NOMO-1 (cell line): ENCODE results near the gene APOA4.
A peak's percentile ranks its signal among the peaks of the same experiment; 100 is the strongest.
"Not testable (repeated sequence)": the region's sequence is repeated elsewhere in the genome, so short reads cannot be mapped to it uniquely, and the experiment has no call there.

ENCODE experiments used
- DNase-seq, 2 experiments: peaks; one replicate each; lab custom pipeline; 2025; ENCODE audit not compliant: unreplicated experiment in 2 of 2; lab: John Stamatoyannopoulos, UW

Gene APOA4

DNA sequence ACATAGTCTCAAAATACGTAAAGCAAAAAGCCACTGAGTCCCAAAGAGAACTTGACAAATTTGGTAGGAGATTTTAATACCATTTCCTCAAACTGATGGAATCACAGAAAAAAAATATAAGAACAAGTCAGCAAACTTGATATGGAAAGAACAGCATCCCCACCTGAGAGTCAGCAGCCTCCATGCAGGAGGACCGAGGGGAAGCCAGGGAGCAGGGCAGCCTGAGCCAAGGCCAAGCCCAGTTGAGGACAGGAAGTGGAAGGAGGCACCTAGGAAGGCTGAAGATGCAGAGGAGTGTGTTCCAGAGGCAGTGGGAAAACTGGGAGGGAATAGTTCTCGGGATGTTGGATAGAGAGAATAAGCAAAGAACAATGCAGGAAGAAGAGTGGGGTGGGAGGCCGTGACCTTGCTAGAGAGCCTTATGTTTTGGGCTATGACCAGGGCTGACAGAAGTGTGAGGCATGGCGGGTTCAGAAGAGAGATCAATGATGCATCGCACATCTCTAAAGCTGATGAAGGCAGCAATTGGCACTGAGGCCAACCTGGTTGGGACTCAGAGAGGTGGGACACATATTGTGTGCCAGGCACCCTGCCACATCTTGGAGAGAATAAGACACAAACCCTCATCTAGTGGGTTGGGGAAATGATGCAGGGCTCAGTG lies 15.4 kb downstream of the APOA4 start:
- no peak for DNase-seq

DNA sequence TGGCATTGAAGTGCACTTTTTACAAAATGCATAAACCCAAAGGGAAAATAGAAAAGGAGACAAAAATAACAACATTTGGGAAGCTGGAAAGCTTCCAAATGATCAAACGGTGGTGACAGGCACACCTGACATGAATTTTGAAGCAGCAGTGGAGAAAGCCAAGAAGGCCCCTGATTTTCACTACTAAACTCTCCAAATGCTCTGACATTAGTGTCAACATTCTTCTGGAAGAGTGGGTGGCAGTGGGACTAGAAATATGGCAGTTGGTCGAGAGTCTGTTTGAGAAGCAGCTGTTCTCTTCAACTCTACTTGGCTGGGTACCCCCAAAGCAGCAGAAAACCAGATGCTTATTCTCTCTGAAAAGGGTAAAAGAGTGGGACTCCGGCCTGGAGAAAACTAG lies 19.1 kb downstream of the APOA4 start:
- no peak for DNase-seq

DNA sequence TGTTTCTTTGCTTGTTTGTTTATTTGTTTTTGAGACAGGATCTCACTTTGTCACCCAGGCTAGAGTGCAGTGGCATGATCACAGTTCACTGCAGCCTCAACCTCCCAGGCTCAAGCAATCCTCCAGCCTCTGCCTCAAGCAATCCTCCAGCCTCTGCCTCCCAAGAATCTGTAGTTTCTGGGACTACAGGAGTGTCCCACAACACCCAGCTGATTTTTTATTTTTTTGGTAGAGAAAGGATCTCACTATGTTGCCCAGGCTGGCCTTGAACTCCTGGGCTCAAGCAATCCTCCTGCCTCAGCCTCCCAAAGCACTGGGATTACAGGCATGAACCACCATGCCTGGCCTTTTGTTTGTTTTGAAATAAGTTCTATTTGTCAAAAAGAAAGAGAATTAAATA lies 21.4 kb downstream of the APOA4 start:
- DNase-seq: not testable (repeated sequence)

DNA sequence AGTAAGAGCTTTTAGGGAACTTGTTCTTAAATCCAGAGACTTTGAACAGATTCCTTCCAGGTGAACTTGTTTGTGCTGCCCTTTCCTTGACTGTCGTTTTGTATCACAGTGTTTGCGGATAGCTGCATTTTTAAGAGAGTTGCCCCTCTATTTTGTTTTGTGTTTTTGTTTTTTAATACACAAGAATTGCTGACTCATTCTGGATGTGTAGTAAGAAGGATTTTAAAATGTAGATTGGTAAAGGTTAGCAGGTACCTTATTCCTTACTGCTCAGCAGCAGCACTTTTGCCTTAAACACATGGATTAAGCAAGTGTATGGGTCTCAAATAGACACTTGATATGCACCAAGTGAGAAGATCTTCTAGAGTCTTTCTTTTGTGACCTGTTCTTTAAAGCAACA lies 22.5 kb downstream of the APOA4 start:
- no peak for DNase-seq

DNA sequence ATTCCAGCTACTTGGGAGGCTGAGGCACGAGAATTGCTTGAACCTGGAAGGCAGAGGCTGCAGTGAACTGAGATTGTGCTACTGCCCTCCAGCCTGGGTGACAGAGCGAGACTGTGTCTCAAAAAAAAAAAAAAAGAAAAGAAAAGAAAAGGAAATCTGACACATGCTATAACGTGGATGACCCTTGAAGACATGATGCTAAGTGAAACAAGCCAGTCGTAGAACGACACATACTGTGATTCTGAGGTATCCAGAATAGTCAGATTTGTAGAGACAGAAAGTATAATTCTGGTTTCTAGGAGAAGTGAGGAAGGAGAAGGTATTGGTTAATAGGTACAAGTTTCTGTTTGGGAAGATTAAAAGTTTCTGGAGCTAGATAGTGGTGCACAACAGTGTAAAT lies 24.7 kb downstream of the APOA4 start:
- no peak for DNase-seq

DNA sequence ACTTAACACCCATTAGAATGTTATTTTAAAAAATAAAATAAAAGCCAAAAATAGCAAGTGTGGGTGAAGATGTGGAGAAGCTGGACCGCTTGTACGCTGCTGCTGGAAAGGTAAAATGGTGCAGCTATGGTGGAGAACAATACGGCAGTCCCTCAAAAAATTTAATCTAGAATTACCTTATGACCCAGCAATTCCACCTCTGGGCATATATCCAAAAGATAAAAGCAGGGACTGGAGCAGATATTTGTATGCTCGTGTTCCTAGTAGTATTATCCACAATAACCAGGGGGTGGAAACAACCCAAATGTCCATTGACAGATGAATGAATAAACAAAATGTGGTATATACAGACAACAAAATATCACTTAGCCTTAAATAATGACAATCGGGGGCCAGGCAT lies 25.3 kb downstream of the APOA4 start:
- DNase-seq: no peak

DNA sequence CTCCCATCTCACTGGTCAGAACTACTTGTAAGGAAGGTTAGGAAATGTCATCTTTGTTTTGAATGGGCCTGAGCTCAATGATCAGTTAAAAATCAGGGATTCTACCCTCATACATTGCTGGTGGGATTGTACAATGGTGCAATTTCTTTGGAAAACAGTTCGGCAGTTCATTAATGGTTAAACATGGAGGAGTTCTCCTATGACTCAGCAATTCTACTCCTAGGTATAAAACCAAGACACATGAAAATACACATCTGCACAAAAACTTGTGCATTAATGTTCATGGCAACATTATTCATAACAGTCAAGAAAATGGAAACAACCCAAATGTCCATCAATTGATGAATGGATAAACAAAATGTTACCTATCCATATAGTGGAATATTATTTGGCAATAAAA lies 26.6 kb downstream of the APOA4 start:
- no peak for DNase-seq

DNA sequence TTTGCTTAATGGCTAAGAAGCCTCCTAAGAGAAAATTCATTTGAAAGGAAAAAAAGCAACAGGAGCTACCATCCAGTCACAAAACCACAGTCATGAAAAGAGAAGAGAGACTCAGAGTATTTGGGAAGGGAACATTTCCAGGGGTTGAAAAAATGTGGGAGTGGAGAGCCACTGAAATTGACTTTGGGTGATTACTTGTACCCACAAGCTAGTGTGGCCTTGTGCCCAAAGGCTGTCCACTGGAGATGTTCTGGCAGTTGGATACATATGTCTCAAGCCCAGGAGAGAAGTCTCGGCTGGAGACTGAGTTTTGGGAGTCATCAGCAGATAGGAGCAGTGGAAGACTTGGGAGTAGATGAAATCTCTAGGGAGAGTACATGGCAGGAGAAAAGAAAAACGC lies 28.3 kb downstream of the APOA4 start:
- DNase-seq: no peak

DNA sequence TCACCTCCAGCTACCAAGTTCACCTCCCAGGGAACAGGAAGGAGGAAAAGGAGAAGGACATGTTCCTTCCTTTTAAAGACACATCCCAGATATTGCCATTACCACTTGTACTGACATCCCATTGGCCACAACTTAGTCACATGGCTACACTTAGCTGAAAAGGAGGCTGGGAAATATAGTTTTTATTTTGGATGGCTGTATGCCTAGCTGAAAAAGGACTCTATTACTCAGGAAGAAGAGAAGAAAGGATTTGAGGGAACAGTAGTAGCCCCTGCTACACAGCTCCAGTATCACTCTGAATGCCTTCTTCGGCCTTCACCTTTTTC lies 29.4 kb downstream of the APOA4 start:
- DNase-seq: no peak

DNA sequence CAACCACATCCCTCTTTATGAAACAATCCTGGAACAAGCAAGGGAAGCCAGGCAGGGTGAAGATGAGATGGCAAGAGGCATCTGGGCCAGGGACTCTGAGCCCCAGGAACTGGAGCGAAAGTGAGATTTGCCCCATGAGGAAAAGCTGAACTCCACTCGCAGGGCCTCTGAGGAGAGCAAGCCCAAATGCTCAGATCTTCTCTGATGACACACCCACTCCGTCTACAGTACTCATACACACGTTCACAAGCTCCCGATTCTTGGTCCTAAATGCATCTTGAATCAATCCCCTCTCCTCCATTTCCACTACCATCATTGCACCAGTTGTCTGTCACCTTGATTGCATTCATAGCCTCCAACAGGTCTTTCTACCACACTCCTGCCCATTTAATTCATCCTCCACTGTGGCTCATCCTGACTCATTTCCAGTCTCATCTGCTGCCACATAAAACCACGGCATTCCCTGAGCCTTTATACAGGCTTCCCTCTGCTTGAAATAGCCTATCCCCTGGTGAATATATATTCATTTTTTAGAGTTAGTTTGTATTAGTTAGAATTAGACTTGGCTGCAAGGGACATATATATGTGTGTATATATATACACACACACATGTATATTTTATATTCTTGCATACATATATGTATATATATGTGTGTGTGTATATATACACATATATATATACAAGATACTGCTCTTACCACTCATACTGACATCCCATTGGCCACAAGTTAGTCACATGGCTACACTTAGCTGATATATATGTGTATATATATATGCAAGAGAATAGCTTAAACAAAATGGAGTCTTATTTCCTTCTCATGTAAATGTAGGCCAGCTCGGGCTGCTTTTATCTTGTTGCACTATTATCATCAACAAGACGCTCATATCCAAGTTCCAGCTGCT lies 30.0 kb downstream of the APOA4 start:
- no peak for DNase-seq

DNA sequence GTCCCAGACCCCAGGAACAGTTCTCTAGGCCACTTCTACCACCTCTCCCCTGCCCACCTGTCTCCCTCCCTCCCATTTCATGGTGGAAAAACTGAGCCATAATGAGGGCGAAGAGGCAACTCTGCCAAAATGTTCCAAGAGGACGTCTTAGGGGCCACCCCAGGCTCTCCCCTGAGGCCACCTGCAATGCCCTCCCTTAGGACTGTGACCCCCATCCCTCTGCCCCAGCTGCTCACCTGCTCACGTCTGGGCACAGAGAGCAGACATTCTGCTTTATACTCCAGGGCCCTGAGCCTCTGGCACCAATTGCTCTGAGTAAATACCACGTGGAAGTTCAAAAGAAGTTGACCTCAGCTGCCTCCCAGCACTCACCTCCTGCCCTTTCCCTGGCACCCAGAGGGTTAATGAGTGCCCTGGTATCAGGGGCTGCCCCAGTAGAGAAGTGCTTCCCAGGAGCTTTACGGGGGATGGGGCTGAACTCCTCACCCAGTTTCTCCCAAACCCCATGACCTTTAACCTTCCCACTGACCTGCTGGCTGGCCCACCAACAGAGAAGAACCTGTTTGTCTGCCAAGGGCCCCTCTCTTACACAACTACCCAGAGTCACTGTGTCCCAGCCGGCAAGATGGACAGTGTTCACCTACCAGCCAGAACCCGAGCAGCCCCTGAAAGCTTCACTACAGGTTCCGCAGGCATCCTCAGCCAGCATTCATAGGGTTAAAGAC lies 30.8 kb downstream of the APOA4 start:
- DNase-seq: no peak

DNA sequence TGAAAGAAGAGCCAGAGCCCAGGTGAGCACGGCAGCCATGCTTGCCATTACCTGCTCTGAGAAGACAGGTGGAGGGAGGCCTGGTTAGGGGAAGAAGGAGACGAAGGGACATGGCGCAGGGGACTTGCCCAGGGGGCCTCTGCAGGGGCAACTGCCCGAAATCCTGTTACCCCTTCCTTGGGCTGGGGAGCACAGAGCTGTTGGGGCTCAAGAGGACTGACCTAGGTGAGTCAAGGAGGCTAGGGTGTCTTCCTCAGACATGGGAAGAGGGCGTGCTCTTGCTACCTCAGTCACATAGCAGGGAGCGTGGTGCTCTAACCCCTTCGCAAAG lies 31.3 kb downstream of the APOA4 start, which contains the start of gene APOA5:
Gene APOA5, minus strand, starts transcription at position 67 of the 331 bp plus-strand sequence. Its CDS starts 19 bp downstream, at position 48.
- DNase-seq: no peak

DNA sequence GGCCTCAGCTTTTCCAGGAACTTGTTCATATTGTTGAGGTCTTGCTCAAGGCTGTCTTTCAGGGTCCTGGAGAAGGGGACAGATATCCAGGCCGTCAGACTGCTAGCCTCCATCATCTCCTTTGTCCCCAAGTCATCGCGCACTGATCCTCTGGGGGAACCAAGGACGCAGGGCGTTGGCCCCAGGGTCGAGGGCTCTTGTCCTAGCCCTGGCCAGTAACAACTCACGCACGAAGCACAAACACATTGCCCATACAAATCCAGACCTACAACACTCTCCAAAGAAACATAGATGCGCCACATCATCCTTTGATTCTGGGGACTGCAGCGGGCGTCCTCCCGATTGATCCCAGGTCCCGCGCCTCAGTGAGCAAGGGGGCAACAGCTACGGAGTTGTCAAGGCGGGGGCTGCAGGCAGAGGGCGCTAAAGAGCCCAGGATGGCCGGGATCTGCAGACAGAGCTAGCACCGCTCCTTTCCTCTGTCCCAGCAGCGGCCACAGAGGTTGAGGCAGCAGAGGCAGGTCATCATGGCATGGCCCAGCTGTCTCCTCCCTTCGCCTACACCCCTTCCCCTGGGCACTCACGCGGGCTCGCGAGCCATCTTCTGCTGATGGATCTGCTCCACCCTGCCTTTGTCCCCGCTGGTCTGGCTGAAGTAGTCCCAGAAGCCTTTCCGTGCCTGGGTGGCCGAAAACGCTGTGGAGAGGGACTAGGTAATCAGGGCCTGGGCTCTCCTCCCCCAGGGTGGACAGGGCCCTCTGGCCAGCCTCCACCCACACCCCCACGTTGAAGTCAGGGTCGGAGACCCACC lies 31.9 kb downstream of the APOA4 start:
- peak; percentile 51 to 53 for DNase-seq

DNA sequence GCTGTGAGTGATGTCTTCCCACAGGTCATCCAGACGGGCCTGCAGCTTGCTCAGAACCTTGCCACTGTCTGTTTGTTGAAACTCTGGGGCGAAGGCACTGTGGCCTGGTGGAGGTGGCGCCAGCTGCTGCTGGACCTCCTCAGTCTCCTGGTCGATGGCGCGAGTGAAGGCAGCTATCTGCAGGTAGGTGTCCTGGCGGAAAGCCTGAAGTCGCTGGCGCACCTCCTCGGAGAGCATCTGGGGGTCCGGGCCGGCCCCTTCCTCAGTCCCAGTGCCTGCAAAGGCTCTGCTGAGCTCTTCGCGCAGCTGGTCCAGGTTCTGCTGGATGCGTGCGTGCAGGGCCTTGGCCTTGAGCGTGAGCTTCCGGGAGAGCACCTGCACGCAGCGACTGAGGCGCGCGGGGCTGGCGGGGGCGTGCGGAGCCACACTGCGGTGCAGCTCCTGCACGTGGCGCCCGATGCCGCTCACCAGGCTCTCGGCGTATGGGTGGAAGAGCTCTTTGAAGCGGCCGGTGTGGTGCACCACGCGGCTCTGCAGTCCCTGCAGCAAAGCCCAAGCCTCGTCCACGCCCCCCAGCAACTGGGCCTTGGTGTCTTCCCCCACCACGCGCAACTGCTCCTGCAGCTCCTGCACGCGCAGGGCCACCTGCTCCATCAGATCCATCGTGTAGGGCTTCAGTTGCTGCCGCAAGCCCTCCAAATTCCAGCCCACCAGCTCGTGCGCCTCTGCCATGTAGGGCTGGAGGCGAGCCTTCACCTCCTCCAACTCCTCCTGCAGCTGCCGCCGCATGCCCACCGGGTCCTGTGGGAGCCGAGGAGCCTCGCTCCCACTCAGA lies 32.7 kb downstream of the APOA4 start:
- DNase-seq: no peak

DNA sequence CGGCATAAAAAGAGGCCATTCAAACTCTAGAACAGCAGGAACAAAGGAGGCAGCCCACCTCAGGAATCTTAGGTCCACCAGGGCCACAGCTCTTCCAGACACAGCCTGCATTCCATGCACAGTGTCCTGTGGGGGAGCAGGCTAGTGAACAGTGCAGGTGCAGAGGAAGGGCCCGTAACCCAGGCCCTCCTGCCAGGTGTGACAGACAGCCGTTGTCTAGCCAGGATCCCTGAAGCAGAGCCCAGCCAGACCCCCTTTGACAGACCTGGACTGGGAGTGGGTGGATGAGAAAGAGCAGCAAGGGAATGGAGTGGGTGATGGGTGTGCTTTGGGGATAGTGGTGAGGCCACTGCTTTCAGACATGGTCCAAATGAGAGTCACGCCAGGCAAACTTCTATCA lies 34.1 kb downstream of the APOA4 start:
- no peak for DNase-seq

DNA sequence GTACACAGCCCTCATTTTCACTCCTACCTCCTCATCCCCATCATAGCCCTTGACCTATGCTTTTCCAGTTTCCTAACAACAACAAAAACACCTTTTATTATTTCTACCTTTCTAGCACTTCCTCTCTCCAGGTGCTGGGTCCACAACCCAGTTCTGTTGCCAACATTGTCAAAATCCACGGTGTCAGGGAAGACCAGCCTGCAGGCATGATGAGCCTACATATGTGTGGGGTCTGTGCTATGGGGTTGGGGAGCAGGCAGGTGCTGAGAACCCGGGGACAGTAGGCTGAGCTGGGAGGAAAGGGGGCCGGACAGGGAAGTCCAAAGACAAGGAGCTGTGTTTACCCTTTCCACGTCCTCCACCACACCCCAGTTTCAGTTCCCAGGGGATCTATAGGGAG lies 34.6 kb downstream of the APOA4 start:
- no peak for DNase-seq

DNA sequence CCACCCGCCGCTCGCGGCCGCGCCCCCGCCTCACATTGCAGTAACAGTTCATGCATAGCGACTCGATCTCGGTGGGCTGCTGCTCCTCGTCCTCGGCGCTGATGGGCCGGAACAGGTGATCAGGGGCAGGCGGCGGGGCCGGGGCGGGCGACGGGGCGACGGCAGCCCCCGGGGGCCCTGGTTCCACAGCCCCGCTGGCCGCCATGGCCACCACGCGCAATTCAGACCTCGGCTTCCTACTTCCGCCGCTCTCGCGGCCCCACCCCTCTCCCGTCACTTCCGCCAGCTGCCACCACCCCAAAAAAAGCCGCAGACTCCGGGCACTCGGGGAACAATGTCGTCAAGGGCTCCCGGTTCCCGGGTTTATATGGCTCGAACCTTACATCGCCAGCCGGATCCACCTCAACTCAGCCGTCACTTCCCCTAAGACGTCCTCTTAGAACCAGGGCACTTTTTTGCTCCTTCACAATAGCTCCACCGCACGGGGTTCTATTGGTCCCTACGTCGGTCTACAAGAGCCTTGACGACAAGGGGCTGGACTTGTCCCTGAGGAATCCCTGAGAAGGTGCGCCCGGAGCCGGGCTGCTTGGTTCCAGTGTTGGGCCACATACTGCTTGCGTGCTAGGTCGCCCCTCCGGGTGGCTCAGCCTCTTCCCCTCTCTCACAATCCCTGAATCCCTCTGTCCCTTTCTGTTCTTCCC lies 35.2 kb downstream of the APOA4 start, which contains the start of gene ZPR1:
Gene ZPR1, minus strand, starts transcription at position 238 of the 701 bp plus-strand sequence. Its CDS starts 33 bp downstream, at position 205.
- DNase-seq: peak; percentile 75 to 84

DNA sequence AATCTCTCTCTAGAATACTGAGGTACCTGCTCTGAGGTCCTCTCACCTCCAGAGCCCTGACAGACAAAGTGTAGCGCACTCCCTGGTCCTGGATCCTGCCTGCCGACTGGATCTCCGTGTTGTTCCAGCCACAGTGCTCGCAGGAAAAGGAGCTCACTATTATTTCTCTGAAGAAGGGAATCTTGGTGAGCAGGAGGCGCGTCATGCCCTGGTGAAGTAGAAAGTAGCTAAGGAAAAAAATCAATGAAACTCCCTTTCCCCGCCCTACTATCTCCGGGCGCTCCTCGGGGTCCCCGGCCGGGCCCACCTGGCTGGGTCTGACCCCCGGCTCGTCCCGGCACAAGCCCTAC lies 35.7 kb downstream of the APOA4 start:
- DNase-seq: no peak

DNA sequence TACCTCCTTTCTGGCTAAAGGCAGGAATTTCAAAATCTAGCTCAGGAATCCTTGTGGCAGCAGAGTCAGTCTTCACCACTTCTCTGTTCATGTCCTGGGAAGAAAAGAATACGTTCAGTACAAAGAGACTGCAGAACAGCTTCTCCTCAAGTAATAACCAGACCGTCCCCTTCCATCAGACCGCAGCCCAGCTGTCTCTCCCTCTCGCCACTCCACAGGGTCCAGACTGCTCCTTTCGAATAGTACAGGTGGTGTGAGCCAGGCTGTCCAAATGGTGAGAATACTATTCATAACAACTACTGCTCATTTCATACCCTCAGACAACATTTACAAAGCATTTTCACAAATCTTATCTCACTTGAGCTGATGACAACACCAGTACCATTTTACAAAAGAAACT lies 36.1 kb downstream of the APOA4 start:
- no peak for DNase-seq
